ENCODE measurements around the gene SOX30. TPM values are rescaled to one million over a fixed set of nuclear protein-coding genes. Genes with fewer than 3 reads are reported as not detected.

The SOX30 gene
- total RNA-seq, 1 experiment from 2014 or later: not detected

- intact Hi-C loops (cut with micrococcal nuclease): no loop called here
- Mint-ChIP-seq H3K4me1 (ENCODE audit: insufficient read depth, unreplicated experiment) (no peaks in the 10 kb centered on the region), H3K27ac (ENCODE audit: low read depth, unreplicated experiment) (no peak overlapping the region), H3K36me3 (ENCODE audit: insufficient read depth, unreplicated experiment) (no peaks in the 10 kb centered on the region), H3K9me3 (ENCODE audit: unreplicated experiment) (peaks cover 6% of the 10 kb centered on the region), H3K27me3 (ENCODE audit: insufficient read depth, unreplicated experiment) (no peaks in the 10 kb centered on the region), H3K4me3 (ENCODE audit: unreplicated experiment) (no peak overlapping the region)
- no peak for DNase-seq (ENCODE audit: unreplicated experiment)
- ChIA-PET POLR2A (no interaction called here), CTCF (interaction anchor here (0.6 kb wide), 1 partner anchor 163 kb away, joined by 4 read pairs; no protein-coding TSS in a partner anchor)
- TF ChIP-seq CTCF (IDR thresholded peaks at IDR 0.05; ENCODE audit: unreplicated experiment): no peak
- BruUV-seq (replicated peaks): no TSS peak
Measured at GRCh38 chr5:157594257-157594656, 58.0 kb downstream of the SOX30 start.

- intact Hi-C loops (cut with micrococcal nuclease): no loop called here
- DNase-seq (ENCODE audit: unreplicated experiment): no peak
- ChIA-PET POLR2A (interaction anchor here (1.2 kb wide), 1 partner anchor 16 kb away, joined by 3 read pairs; no protein-coding TSS in a partner anchor), CTCF (no interaction called here)
- Mint-ChIP-seq H3K9me3 (ENCODE audit: unreplicated experiment) (peaks cover 6% of the 10 kb centered on the region), H3K4me1 (ENCODE audit: insufficient read depth, unreplicated experiment) (no peaks in the 10 kb centered on the region), H3K36me3 (ENCODE audit: insufficient read depth, unreplicated experiment) (no peaks in the 10 kb centered on the region), H3K27me3 (ENCODE audit: insufficient read depth, unreplicated experiment) (no peaks in the 10 kb centered on the region), H3K27ac (ENCODE audit: low read depth, unreplicated experiment) (no peak overlapping the region), H3K4me3 (ENCODE audit: unreplicated experiment) (no peak overlapping the region)
- no TSS peak for BruUV-seq (replicated peaks)
- TF ChIP-seq CTCF (IDR thresholded peaks at IDR 0.05; ENCODE audit: unreplicated experiment): no peak
Measured at GRCh38 chr5:157593052-157593757, 59.0 kb downstream of the SOX30 start.

- no peak for TF ChIP-seq CTCF (IDR thresholded peaks at IDR 0.05; ENCODE audit: unreplicated experiment)
- no peaks in the 10 kb centered on the region for H3K4me1 Mint-ChIP-seq (ENCODE audit: insufficient read depth, unreplicated experiment)
- peaks cover 6% of the 10 kb centered on the region for H3K9me3 Mint-ChIP-seq (ENCODE audit: unreplicated experiment)
- ChIA-PET POLR2A (interaction anchor here (1.2 kb wide), 1 partner anchor 16 kb away, joined by 3 read pairs; no protein-coding TSS in a partner anchor), CTCF (interaction anchor here (0.6 kb wide), 1 partner anchor 15 kb away, joined by 3 read pairs; no protein-coding TSS in a partner anchor)
- intact Hi-C loops (cut with micrococcal nuclease): no loop called here
- H3K27me3 Mint-ChIP-seq (ENCODE audit: insufficient read depth, unreplicated experiment): no peaks in the 10 kb centered on the region
- no TSS peak for BruUV-seq (replicated peaks)
- no peak overlapping the region for H3K27ac Mint-ChIP-seq (ENCODE audit: low read depth, unreplicated experiment)
- no peak overlapping the region for H3K4me3 Mint-ChIP-seq (ENCODE audit: unreplicated experiment)
- DNase-seq (ENCODE audit: unreplicated experiment): no peak
- no peaks in the 10 kb centered on the region for H3K36me3 Mint-ChIP-seq (ENCODE audit: insufficient read depth, unreplicated experiment)
Measured at GRCh38 chr5:157592594-157592993, 59.6 kb downstream of the SOX30 start.

GRCh38 chr5:157590478-157590877, 61.8 kb downstream of the SOX30 start:
- Mint-ChIP-seq H3K36me3 (ENCODE audit: insufficient read depth, unreplicated experiment) (no peaks in the 10 kb centered on the region), H3K4me3 (ENCODE audit: unreplicated experiment) (no peak overlapping the region), H3K9me3 (ENCODE audit: unreplicated experiment) (peaks cover 6% of the 10 kb centered on the region), H3K27me3 (ENCODE audit: insufficient read depth, unreplicated experiment) (no peaks in the 10 kb centered on the region), H3K4me1 (ENCODE audit: insufficient read depth, unreplicated experiment) (no peaks in the 10 kb centered on the region), H3K27ac (ENCODE audit: low read depth, unreplicated experiment) (no peak overlapping the region)
- no peak for DNase-seq (ENCODE audit: unreplicated experiment)
- intact Hi-C loops (cut with micrococcal nuclease): no loop called here
- BruUV-seq (replicated peaks): no TSS peak
- CTCF ChIA-PET: no interaction called here
- TF ChIP-seq CTCF (IDR thresholded peaks at IDR 0.05; ENCODE audit: unreplicated experiment): no peak
- POLR2A ChIA-PET: no interaction called here

All from MCF 10A (cell line).